IMR-90 (cell line): Measurements from ENCODE around the gene HENMT1. TPM values are rescaled to one million over a fixed set of nuclear protein-coding genes. Genes with fewer than 3 reads are reported as not detected.

ENCODE experiments used
- ATAC-seq: fragments of 200-7000 bp; cut with Tn5 transposase; 2 replicates; pipeline ENCODE4 v1.9.1; 2020; ENCODE audit warnings: low read depth, mild to moderate bottlenecking, moderate library complexity
- BruUV-seq: library from RNA; stranded (reverse); fragments of 400-500 nt; replicated peaks from 2 replicates; lab custom pipeline; 2021; lab: Mats Ljungman, UMichigan
- CTCF ChIA-PET: fragments of 300-600 bp; formaldehyde crosslinking; extraction: SDS; loops from one replicate; lab custom pipeline; 2021; ENCODE audit warnings: antibody characterized with exemption; lab: Yijun Ruan, JAX
- POLR2A ChIA-PET: fragments of 300-600 bp; sonication (Branson Sonifier 250); formaldehyde crosslinking; loops from one replicate; lab custom pipeline; 2022; ENCODE audit warnings: antibody characterized with exemption; ENCODE audit not compliant: unreplicated experiment; lab: Charles Lee
- DNase-seq: peaks from one replicate; pipeline ENCODE4 v3.0.0; 2013
- H2AFZ ChIP-seq: replicated peaks from 2 replicates; pipeline ENCODE3; 2013; ENCODE audit warnings: low read length, mild to moderate bottlenecking; ENCODE audit not compliant: poor library complexity
- H2AK5ac ChIP-seq: 2 replicates; pipeline ENCODE4 v1.6.1; 2013; ENCODE audit warnings: low read depth, low read length, inconsistent platforms
- H2AK9ac ChIP-seq: replicated peaks from 2 replicates; pipeline ENCODE3; 2013; ENCODE audit warnings: mild to moderate bottlenecking, low read depth, low read length, moderate library complexity; ENCODE audit not compliant: poor library complexity
- H2BK120ac ChIP-seq: 2 replicates; pipeline ENCODE4 v1.6.1; 2013; ENCODE audit warnings: low read depth, low read length, inconsistent platforms
- H2BK15ac ChIP-seq: 3 replicates; pipeline ENCODE4 v1.6.1; 2013; ENCODE audit warnings: low read depth, low read length, inconsistent platforms
- H2BK20ac ChIP-seq: 2 replicates; pipeline ENCODE4 v1.6.1; 2013; ENCODE audit warnings: low read depth, mild to moderate bottlenecking, inconsistent platforms, low read length, moderate library complexity
- H2BK5ac ChIP-seq: 2 replicates; pipeline ENCODE4 v1.6.1; 2013; ENCODE audit warnings: mild to moderate bottlenecking, low read depth, low read length, inconsistent platforms; ENCODE audit not compliant: poor library complexity, severe bottlenecking
- H3K14ac ChIP-seq: replicated peaks from 2 replicates; pipeline ENCODE4 v1.6.1; 2013; ENCODE audit warnings: low read depth, low read length, inconsistent platforms
- H3K18ac ChIP-seq: 2 replicates; pipeline ENCODE4 v1.6.1; 2013; ENCODE audit warnings: low read depth, low read length, control low read depth
- H3K23ac ChIP-seq: 2 replicates; pipeline ENCODE4 v1.6.1; 2013; ENCODE audit warnings: low read depth, low read length, inconsistent platforms
- H3K27ac ChIP-seq: 2 replicates; pipeline ENCODE4 v1.5.1; 2013; ENCODE audit warnings: mild to moderate bottlenecking, control low read depth, low read length; ENCODE audit not compliant: insufficient read depth
- H3K27me3 ChIP-seq: 2 replicates; pipeline ENCODE4 v1.6.1; 2013; ENCODE audit warnings: low read length; ENCODE audit not compliant: control insufficient read depth, insufficient read depth
- H3K36me3 ChIP-seq: 2 replicates; pipeline ENCODE4 v1.6.1; 2013; ENCODE audit warnings: low read length, mixed read lengths; ENCODE audit not compliant: control insufficient read depth, insufficient read depth
- H3K4ac ChIP-seq: 2 replicates; pipeline ENCODE4 v1.6.1; 2013; ENCODE audit warnings: low read depth, low read length, inconsistent platforms
- H3K4me1 ChIP-seq: 2 replicates; pipeline ENCODE4 v1.6.1; 2013; ENCODE audit warnings: low read length, mixed read lengths; ENCODE audit not compliant: control insufficient read depth, insufficient read depth
- H3K4me2 ChIP-seq: 2 replicates; pipeline ENCODE4 v1.6.1; 2013; ENCODE audit warnings: low read depth, mild to moderate bottlenecking, control low read depth, low read length, moderate library complexity
- H3K4me3 ChIP-seq: 2 replicates; pipeline ENCODE4 v1.5.1; 2013; ENCODE audit warnings: low read depth, mild to moderate bottlenecking, control low read depth, low read length, moderate library complexity; ENCODE audit not compliant: insufficient read depth
- H3K56ac ChIP-seq: 2 replicates; pipeline ENCODE4 v1.6.1; 2013; ENCODE audit warnings: low read length, inconsistent platforms; ENCODE audit not compliant: insufficient read depth; ENCODE audit errors: extremely low read depth
- H3K79me1 ChIP-seq, 2 experiments: 2 replicates each; pipeline ENCODE4 v1.6.1; 2013; ENCODE audit warnings: low read length in 2 of 2, inconsistent platforms in 1 of 2, low read depth in 1 of 2
- H3K9ac ChIP-seq: 2 replicates; pipeline ENCODE4 v1.6.1; 2013; ENCODE audit warnings: low read depth, low read length, control low read depth
- H3K9me1 ChIP-seq: 2 replicates; pipeline ENCODE4 v1.6.1; 2013; ENCODE audit warnings: low read length, inconsistent platforms; ENCODE audit not compliant: insufficient read depth
- H3K9me3 ChIP-seq: 2 replicates; pipeline ENCODE4 v1.6.1; 2013; ENCODE audit warnings: low read length; ENCODE audit not compliant: control insufficient read depth, insufficient read depth
- H4K20me1 ChIP-seq: 2 replicates; pipeline ENCODE4 v1.6.1; 2013; ENCODE audit warnings: low read length, inconsistent platforms; ENCODE audit not compliant: insufficient read depth
- H4K5ac ChIP-seq: 2 replicates; pipeline ENCODE4 v1.6.1; 2013; ENCODE audit warnings: mild to moderate bottlenecking, low read depth, low read length, control low read depth
- H4K8ac ChIP-seq, 2 experiments: 2 replicates each; pipeline ENCODE4 v1.6.1; 2013; ENCODE audit warnings: low read depth in 2 of 2, low read length in 2 of 2, control low read depth in 1 of 2, inconsistent platforms in 1 of 2
- H4K91ac ChIP-seq: 2 replicates; pipeline ENCODE4 v1.6.1; 2013; ENCODE audit warnings: low read depth, low read length, inconsistent platforms; ENCODE audit not compliant: insufficient read depth
- CHD1 ChIP-seq: IDR thresholded peaks from 2 replicates; pipeline ENCODE4 v1.6.1; 2012; ENCODE audit warnings: low read depth, low read length, improper control_type of control experiment
- FOS ChIP-seq: fragments of 150-350 bp; IDR thresholded peaks from 2 replicates; pipeline ENCODE4 v1.6.1; 2016; ENCODE audit warnings: low read depth, low read length
- RAD21 ChIP-seq: IDR thresholded peaks from 2 replicates; pipeline ENCODE4 v1.6.1; 2012; ENCODE audit warnings: low read length, improper control_type of control experiment
- RCOR1 ChIP-seq: IDR thresholded peaks from 2 replicates; pipeline ENCODE4 v1.6.1; 2012; ENCODE audit warnings: mild to moderate bottlenecking, low read length, improper control_type of control experiment; ENCODE audit not compliant: insufficient replicate concordance
- SMC3 ChIP-seq: fragments of 150-350 bp; IDR thresholded peaks from 2 replicates; pipeline ENCODE4 v1.6.1; 2016; ENCODE audit warnings: low read depth, mild to moderate bottlenecking, antibody characterized with exemption, low read length, moderate library complexity
- WGBS, 2 experiments: methylation state at CpG; one replicate each; pipeline versions ENCODE4 v1.1.5 to v1.1.7; 2013; ENCODE audit warnings: missing lambda C conversion rate in 2 of 2; ENCODE audit not compliant: insufficient read length in 1 of 2; ENCODE audit errors: extremely low coverage in 2 of 2; 5-methylcytosine and 5-hydroxymethylcytosine counted together
- dilution Hi-C: fragments of 300-500 bp; cut with HindIII; formaldehyde crosslinking; loops from one replicate; pipeline ENCODE4 v1.14.3; 2018; ENCODE audit warnings: low sequenced_read_pairs; ENCODE audit not compliant: unreplicated experiment
- in situ Hi-C: fragments of 300-500 bp; cut with MboI; formaldehyde crosslinking; loops from 3 replicates; pipeline ENCODE4 v1.14.3; 2019; ENCODE audit warnings: low sequenced_read_pairs, inconsistent platforms, mixed read lengths
- intact Hi-C: fragments of 100-400 bp; cut with micrococcal nuclease; formaldehyde crosslinking; loops from 2 replicates; pipeline ENCODE4 v1.10.0; 2022
- polyA plus RNA-seq, 3 experiments: library from polyadenylated mRNA; depleted of rRNA; stranded (reverse); fragments of >200 nt; gene quantifications; 2 replicates each; pipeline ENCODE4 v1.2.3, GENCODE V29; 2012; ENCODE audit warnings: low replicate concordance in 1 of 3
- total RNA-seq: library from RNA; depleted of rRNA; stranded (reverse); fragments of >200 nt; gene quantifications from 2 replicates; pipeline ENCODE4 v1.2.3, GENCODE V29; 2012
- TF ChIP-seq, protein P1 (sequence below): fragments of 150-350 bp; IDR thresholded peaks from 2 replicates; pipeline ENCODE4 v1.6.1; 2016; ENCODE audit warnings: low read depth, mild to moderate bottlenecking, low read length, moderate library complexity, borderline replicate concordance

HENMT1 gene
- total and polyA plus RNA-seq, 2 of the 4 experiments (the other 2 are of a cell fraction): 0.54 to 0.67 TPM

DNA sequence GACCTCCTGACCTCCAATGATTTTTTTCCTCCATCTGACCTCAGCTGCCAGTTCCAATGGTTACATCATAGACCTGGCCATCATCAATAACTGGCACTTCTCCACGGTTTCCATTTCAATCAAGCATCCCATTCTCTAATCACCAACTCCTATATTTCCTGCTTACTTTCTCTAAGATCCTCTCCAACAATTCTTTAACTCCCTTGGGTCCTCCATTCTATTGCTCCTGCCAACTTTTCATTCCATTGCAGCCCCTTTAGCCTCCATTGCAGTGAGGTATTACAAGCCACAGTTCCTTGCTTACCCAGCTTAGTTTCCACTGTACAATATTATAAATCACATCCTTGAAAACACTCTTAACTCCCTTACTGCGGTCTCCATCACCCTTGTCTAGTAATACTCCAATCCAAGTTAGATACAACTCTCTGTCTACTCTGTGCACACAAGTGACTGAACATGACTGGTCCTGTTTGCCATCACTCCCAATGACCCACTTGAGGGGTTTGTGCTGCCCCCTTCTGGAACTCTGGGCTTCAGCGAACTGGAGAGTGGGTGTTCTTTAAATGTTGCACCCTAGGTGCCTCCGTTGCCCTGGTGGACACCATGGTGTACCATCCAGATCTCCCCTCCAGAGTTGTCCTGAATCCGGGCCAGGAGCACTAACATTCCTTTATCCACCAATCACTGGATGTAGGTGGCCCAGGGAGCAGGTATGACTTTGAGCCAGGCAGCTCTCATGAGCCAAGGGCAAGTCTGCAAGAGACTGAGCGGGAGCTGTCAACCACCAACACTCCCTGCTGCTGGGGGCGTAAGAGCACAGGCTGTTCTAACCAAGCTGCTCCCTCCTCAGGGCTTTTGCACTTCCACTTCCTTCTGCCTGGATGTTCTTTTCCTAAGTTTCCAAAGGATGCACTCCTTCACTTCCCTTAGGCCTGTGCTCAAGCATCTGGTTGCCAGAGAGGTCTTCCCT is 48.1 kb upstream of the HENMT1 start:
- Histone ChIP-seq H3K56ac (no peak overlapping the region), H2AK5ac (no peak overlapping the region), H3K14ac (no peak overlapping the region), H4K8ac (no peak overlapping the region), H4K91ac (no peak overlapping the region), H3K9me3 (no peaks in the 10 kb centered on the region), H2BK20ac (no peak overlapping the region), H3K23ac (no peak overlapping the region), H3K9me1 (peaks cover 1% of the 10 kb centered on the region), H2BK15ac (no peak overlapping the region), H2AK9ac (no peak overlapping the region), H3K4me2 (no peak overlapping the region), H3K4me3 (no peak overlapping the region), H3K27me3 (no peaks in the 10 kb centered on the region), H2BK120ac (no peak overlapping the region), H3K4me1 (peaks cover 7% of the 10 kb centered on the region), H3K36me3 (no peaks in the 10 kb centered on the region), H4K20me1 (no peaks in the 10 kb centered on the region; the same call in 1 of the 2 replicates), H4K5ac (no peak overlapping the region), H3K18ac (no peak overlapping the region), H2AFZ (no peak overlapping the region), H3K79me1 (no peaks in the 10 kb centered on the region), H3K4ac (no peak overlapping the region), H2BK5ac (no peak overlapping the region), H3K27ac (no peak overlapping the region), H3K9ac (no peak overlapping the region)
- dilution Hi-C loops (no loop called here), in situ Hi-C loops (no loop called here), intact Hi-C loops (no loop called here)
- DNase-seq (no peak), ATAC-seq (no peak)
- POLR2A ChIA-PET: no interaction called here
- CTCF ChIA-PET: interaction anchor here (0.6 to 1.0 kb wide), 2 partner anchors 11 to 17 kb away, joined by 3 to 4 read pairs; partner anchors contain the start of gene PRPF38B
- 100% methylated on average over 2 of the region's 7 CpGs; no CpG with 5 or more reads in 1 of the 2 experiments for WGBS, 2 experiments
- TF ChIP-seq CHD1 (no peak), SMC3 (no peak), FOS (no peak), RAD21 (no peak), RCOR1 (no peak)
- TF ChIP-seq, protein P1, sequence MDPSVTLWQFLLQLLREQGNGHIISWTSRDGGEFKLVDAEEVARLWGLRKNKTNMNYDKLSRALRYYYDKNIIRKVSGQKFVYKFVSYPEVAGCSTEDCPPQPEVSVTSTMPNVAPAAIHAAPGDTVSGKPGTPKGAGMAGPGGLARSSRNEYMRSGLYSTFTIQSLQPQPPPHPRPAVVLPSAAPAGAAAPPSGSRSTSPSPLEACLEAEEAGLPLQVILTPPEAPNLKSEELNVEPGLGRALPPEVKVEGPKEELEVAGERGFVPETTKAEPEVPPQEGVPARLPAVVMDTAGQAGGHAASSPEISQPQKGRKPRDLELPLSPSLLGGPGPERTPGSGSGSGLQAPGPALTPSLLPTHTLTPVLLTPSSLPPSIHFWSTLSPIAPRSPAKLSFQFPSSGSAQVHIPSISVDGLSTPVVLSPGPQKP: no peak
- BruUV-seq: no TSS peak
